Spleen (tissue), 7 donors: ENCODE measurements around the gene SERPINA1.

Source experiments
- POLR2A ChIP-seq, 3 donors: fragments of 450-650 bp; IDR thresholded peaks; one replicate each; pipeline ENCODE4 v1.5.1; 2017; ENCODE audit warnings: antibody characterized with exemption in 3 of 3, mild to moderate bottlenecking in 1 of 3
- POLR2AphosphoS5 ChIP-seq, 3 donors: sonication (generic); formaldehyde crosslinking; IDR thresholded peaks; one replicate each; pipeline ENCODE4 v1.5.1; 2017; ENCODE audit warnings: antibody characterized with exemption in 3 of 3
- TF ChIP-seq, protein P1 (sequence below), 11 experiments: fragments of 200-600 bp in 7 of 11; fragments of 450-650 bp in 4 of 11; sonication (generic) in 4 of 11; IDR thresholded peaks in 8 of 11; conservative IDR thresholded peaks in 3 of 11; 1 replicate in 7 of 11; 2 replicates in 4 of 11; pipeline versions ENCODE4 v1.4.0 to v1.8.0; 2016 to 2021; ENCODE audit warnings: antibody characterized with exemption in 11 of 11, inconsistent platforms in 4 of 11, mild to moderate bottlenecking in 1 of 11
- donor health status: DM: no; HTN: no; CAD: no; lungs with moderate emphysema.
- donor health status: DM: no; HTN: no; CAD: no.
- donor health status: DM: no; HTN: no; CAD: no.

DNA sequence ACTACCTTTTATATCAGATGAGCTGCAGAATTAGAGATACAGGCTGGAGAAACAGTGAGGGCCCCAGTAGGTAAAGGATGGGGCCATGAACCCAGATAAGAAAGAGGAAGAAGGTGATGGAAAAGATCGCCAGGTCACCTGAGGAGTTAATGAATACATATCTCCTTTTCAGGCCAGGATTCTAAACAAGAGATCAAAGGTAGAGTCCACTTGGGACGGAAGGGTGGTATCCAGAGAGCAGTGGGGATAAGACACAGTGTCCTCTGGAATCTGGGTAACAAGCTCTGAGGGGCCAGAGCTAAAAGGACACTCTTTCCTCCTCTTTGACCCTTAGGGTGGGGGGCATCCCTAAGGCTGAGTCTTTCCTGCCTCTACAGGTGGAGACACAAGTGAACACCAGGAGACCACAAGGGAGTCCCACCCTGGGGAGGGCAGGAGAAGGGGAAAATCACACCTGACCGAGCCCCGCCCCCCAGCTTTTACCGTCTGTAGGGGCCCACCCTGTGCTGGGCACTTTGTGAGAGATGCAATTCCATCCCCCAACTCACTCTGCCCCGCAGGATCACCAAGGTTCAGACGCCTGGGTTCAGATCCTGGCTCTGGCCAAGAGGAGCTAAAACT, 27.3 kb downstream of the SERPINA1 start:
- TF ChIP-seq POLR2A (IDR thresholded peaks at IDR 0.05) (no peak), POLR2AphosphoS5 (IDR thresholded peaks at IDR 0.05) (no peak)
- TF ChIP-seq, protein P1, sequence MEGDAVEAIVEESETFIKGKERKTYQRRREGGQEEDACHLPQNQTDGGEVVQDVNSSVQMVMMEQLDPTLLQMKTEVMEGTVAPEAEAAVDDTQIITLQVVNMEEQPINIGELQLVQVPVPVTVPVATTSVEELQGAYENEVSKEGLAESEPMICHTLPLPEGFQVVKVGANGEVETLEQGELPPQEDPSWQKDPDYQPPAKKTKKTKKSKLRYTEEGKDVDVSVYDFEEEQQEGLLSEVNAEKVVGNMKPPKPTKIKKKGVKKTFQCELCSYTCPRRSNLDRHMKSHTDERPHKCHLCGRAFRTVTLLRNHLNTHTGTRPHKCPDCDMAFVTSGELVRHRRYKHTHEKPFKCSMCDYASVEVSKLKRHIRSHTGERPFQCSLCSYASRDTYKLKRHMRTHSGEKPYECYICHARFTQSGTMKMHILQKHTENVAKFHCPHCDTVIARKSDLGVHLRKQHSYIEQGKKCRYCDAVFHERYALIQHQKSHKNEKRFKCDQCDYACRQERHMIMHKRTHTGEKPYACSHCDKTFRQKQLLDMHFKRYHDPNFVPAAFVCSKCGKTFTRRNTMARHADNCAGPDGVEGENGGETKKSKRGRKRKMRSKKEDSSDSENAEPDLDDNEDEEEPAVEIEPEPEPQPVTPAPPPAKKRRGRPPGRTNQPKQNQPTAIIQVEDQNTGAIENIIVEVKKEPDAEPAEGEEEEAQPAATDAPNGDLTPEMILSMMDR (IDR thresholded peaks at IDR 0.05 in 8 of 11, conservative IDR thresholded peaks at IDR 0.05 in 3 of 11) = no peak
